Activated naive CD4-positive, alpha-beta T cell treated with anti-CD3 and anti-CD28 coated beads, Interleukin-2, amount 50 U/mL, for 72 hours (primary cell): ENCODE results near the gene UNC13C. TPM values are rescaled to one million over a fixed set of nuclear protein-coding genes. Genes with fewer than 3 reads are reported as not detected.

ENCODE experiments used
- ATAC-seq, 2 donors: fragments of 150-1000 bp; cut with Tn5 transposase; 2 replicates each; pipeline ENCODE4 v1.10.0; 2021; ENCODE audit warnings: mild to moderate bottlenecking in 2 of 2, moderate library complexity in 2 of 2
- DNase-seq, 2 donors: peaks; one replicate each; pipeline ENCODE4 v3.0.0; 2021 to 2022; ENCODE audit warnings: low spot score in 2 of 2
- H3K27ac Mint-ChIP-seq, 2 donors: one replicate each; pipeline ENCODE4 v1.8.0; 2022; ENCODE audit warnings: mild to moderate bottlenecking in 2 of 2, mixed read lengths in 2 of 2
- H3K36me3 Mint-ChIP-seq, 2 donors: one replicate each; pipeline ENCODE4 v1.8.0; 2022; ENCODE audit warnings: mixed read lengths in 2 of 2
- H3K9me3 Mint-ChIP-seq, 2 donors: one replicate each; pipeline ENCODE4 v1.8.0; 2022; ENCODE audit warnings: mixed read lengths in 2 of 2
- total RNA-seq, 2 donors: library from RNA; stranded (reverse); gene quantifications; one replicate each; pipeline ENCODE4 v1.2.3, GENCODE V29; 2022

UNC13C gene
- total RNA-seq, 2 donors from 2014 or later = not detected

GRCh38 chr15:53987480-53987879 lies 9.2 kb downstream of the UNC13C start:
- DNase-seq (no peak), ATAC-seq (no peak)
- Mint-ChIP-seq H3K36me3 (no peaks in the 10 kb centered on the region), H3K9me3 (peaks cover 6% of the 10 kb centered on the region in 2 donors), H3K27ac (no peak overlapping the region)

- DNase-seq (no peak), ATAC-seq (no peak)
- no peaks in the 10 kb centered on the region for H3K36me3 Mint-ChIP-seq
- H3K27ac Mint-ChIP-seq = no peak overlapping the region
- peaks cover 6 to 12% of the 10 kb centered on the region in 2 donors for H3K9me3 Mint-ChIP-seq
Measured at GRCh38 chr15:54007256-54007655, 29.0 kb downstream of the UNC13C start.

- H3K36me3 Mint-ChIP-seq = no peaks in the 10 kb centered on the region
- no peak for DNase-seq
- peaks cover 8 to 9% of the 10 kb centered on the region in 2 donors for H3K9me3 Mint-ChIP-seq
- H3K27ac Mint-ChIP-seq = no peak overlapping the region
- ATAC-seq = no peak
Measured at GRCh38 chr15:54011656-54012055, 33.4 kb downstream of the UNC13C start.

GRCh38 chr15:54014067-54014655 lies 35.9 kb downstream of the UNC13C start:
- no peaks in the 10 kb centered on the region for H3K36me3 Mint-ChIP-seq
- ATAC-seq = no peak
- DNase-seq = no peak
- H3K9me3 Mint-ChIP-seq = peaks cover 6 to 9% of the 10 kb centered on the region in 2 donors
- H3K27ac Mint-ChIP-seq = no peak overlapping the region

GRCh38 chr15:54017251-54017650 lies 39.0 kb downstream of the UNC13C start:
- Mint-ChIP-seq H3K36me3 (no peaks in the 10 kb centered on the region), H3K9me3 (peaks cover 6 to 9% of the 10 kb centered on the region in 2 donors), H3K27ac (no peak overlapping the region)
- ATAC-seq = no peak
- no peak for DNase-seq

GRCh38 chr15:54017959-54018358 lies 39.7 kb downstream of the UNC13C start:
- Mint-ChIP-seq H3K36me3 (no peaks in the 10 kb centered on the region), H3K9me3 (peaks cover 11 to 14% of the 10 kb centered on the region in 2 donors), H3K27ac (no peak overlapping the region)
- no peak for ATAC-seq
- DNase-seq = no peak

- no peak for DNase-seq
- Mint-ChIP-seq H3K9me3 (peaks cover 5 to 8% of the 10 kb centered on the region in 2 donors), H3K36me3 (no peaks in the 10 kb centered on the region), H3K27ac (no peak overlapping the region)
- no peak for ATAC-seq
Measured at GRCh38 chr15:54026258-54026657, 48.0 kb downstream of the UNC13C start.

- H3K36me3 Mint-ChIP-seq = no peaks in the 10 kb centered on the region
- H3K9me3 Mint-ChIP-seq = peaks cover 5 to 8% of the 10 kb centered on the region in 2 donors
- DNase-seq (no peak), ATAC-seq (no peak)
- H3K27ac Mint-ChIP-seq = no peak overlapping the region
Measured at GRCh38 chr15:54026891-54027290, 48.6 kb downstream of the UNC13C start.

GRCh38 chr15:54029081-54029480 lies 50.8 kb downstream of the UNC13C start:
- no peak for DNase-seq
- Mint-ChIP-seq H3K9me3 (peaks cover 0 to 3% of the 10 kb centered on the region in 2 donors), H3K36me3 (no peaks in the 10 kb centered on the region), H3K27ac (no peak overlapping the region)
- ATAC-seq = no peak

GRCh38 chr15:54032066-54032465 lies 53.8 kb downstream of the UNC13C start:
- DNase-seq (no peak), ATAC-seq (no peak)
- Mint-ChIP-seq H3K36me3 (no peaks in the 10 kb centered on the region), H3K9me3 (no peaks in the 10 kb centered on the region), H3K27ac (no peak overlapping the region)

- ATAC-seq (no peak), DNase-seq (no peak)
- Mint-ChIP-seq H3K27ac (no peak overlapping the region), H3K9me3 (no peaks in the 10 kb centered on the region), H3K36me3 (no peaks in the 10 kb centered on the region)
Measured at GRCh38 chr15:54033356-54033860, 55.2 kb downstream of the UNC13C start.

- DNase-seq (no peak), ATAC-seq (no peak)
- H3K9me3 Mint-ChIP-seq = no peaks in the 10 kb centered on the region
- no peaks in the 10 kb centered on the region for H3K36me3 Mint-ChIP-seq
- H3K27ac Mint-ChIP-seq = peak overlapping the region in 1 of 2 donors; percentile 30
Measured at GRCh38 chr15:54033869-54034458, 55.7 kb downstream of the UNC13C start.

- DNase-seq (no peak), ATAC-seq (no peak)
- Mint-ChIP-seq H3K36me3 (no peaks in the 10 kb centered on the region), H3K9me3 (peaks cover 0 to 4% of the 10 kb centered on the region in 2 donors), H3K27ac (no peak overlapping the region)
Measured at GRCh38 chr15:54035616-54036015, 57.4 kb downstream of the UNC13C start.

- Mint-ChIP-seq H3K36me3 (no peaks in the 10 kb centered on the region), H3K27ac (no peak overlapping the region), H3K9me3 (peaks cover 0 to 2% of the 10 kb centered on the region in 2 donors)
- DNase-seq = no peak
- no peak for ATAC-seq
Measured at GRCh38 chr15:54045397-54045796, 67.2 kb downstream of the UNC13C start.

- H3K36me3 Mint-ChIP-seq = no peaks in the 10 kb centered on the region
- no peak for ATAC-seq
- H3K27ac Mint-ChIP-seq = no peak overlapping the region
- DNase-seq = no peak
- H3K9me3 Mint-ChIP-seq = peaks cover 0 to 2% of the 10 kb centered on the region in 2 donors
Measured at GRCh38 chr15:54046093-54046492, 67.9 kb downstream of the UNC13C start.

- peaks cover 0 to 14% of the 10 kb centered on the region in 2 donors for H3K9me3 Mint-ChIP-seq
- H3K27ac Mint-ChIP-seq = no peak overlapping the region
- DNase-seq (no peak), ATAC-seq (no peak)
- H3K36me3 Mint-ChIP-seq = no peaks in the 10 kb centered on the region
Measured at GRCh38 chr15:54064365-54064764, 86.1 kb downstream of the UNC13C start.

- Mint-ChIP-seq H3K9me3 (peaks cover 0 to 12% of the 10 kb centered on the region in 2 donors), H3K27ac (no peak overlapping the region), H3K36me3 (no peaks in the 10 kb centered on the region)
- ATAC-seq = no peak
- no peak for DNase-seq
Measured at GRCh38 chr15:54066403-54066802, 88.2 kb downstream of the UNC13C start.
